Peyer's patch (tissue), 4 donors: ENCODE results near the gene BANP.

Experiments used
- CTCF ChIP-seq, 6 experiments: fragments of 450-650 bp in 4 of 6; fragments of 200-600 bp in 2 of 6; sonication (generic) in 1 of 6; IDR thresholded peaks; one replicate each; pipeline ENCODE4 v1.5.1; 2017 to 2019; ENCODE audit warnings: antibody characterized with exemption in 6 of 6, mild to moderate bottlenecking in 3 of 6, moderate library complexity in 1 of 6
- POLR2A ChIP-seq, 2 donors: fragments of 450-650 bp; IDR thresholded peaks; one replicate each; pipeline ENCODE4 v1.5.1; 2017; ENCODE audit warnings: antibody characterized with exemption in 2 of 2, mild to moderate bottlenecking in 2 of 2, moderate library complexity in 2 of 2

- TF ChIP-seq CTCF (IDR thresholded peaks at IDR 0.05), result no peak
- no peak for TF ChIP-seq POLR2A (IDR thresholded peaks at IDR 0.05)
These were observed 119.1 kb downstream of the BANP start for GRCh38 chr16:88070341-88070740.
